ENCODE data around the gene CRHR1.

The CRHR1 gene

GRCh38 chr17:45785480-45786193, 1.5 kb downstream of the CRHR1 start:
- CTCF ChIA-PET = interaction anchor here (0.8 kb wide), 1 partner anchor 15 kb away, joined by 3 read pairs; no protein-coding TSS in a partner anchor
- no peak for DNase-seq (ENCODE audit: low read depth, low spot score)

GRCh38 chr17:45786349-45786748, 2.2 kb downstream of the CRHR1 start:
- DNase-seq (ENCODE audit: low read depth, low spot score) = no peak
- ChIA-PET POLR2A (no interaction called here), CTCF (no interaction called here)
- no peak overlapping the region for H3K4me3 ChIP-seq (ENCODE audit: low read depth, low read length)
- no peak for TF ChIP-seq CTCF (IDR thresholded peaks at IDR 0.05; ENCODE audit: insufficient read depth, low read length, missing control alignments)

More at GRCh38 chr17:45785480-45786193, 1.5 kb downstream of the CRHR1 start:
- POLR2A ChIA-PET = no interaction called here
- no peak overlapping the region for H3K4me3 ChIP-seq (ENCODE audit: low read depth, low read length)
- no peak for TF ChIP-seq CTCF (IDR thresholded peaks at IDR 0.05; ENCODE audit: insufficient read depth, low read length, missing control alignments)

- CTCF ChIA-PET = no interaction called here
- no peak overlapping the region for H3K4me3 ChIP-seq (ENCODE audit: low read depth, low read length)
- no peak for TF ChIP-seq CTCF (IDR thresholded peaks at IDR 0.05; ENCODE audit: insufficient read depth, low read length, missing control alignments)
- POLR2A ChIA-PET = no interaction called here
- no peak for DNase-seq (ENCODE audit: low read depth, low spot score)
Measured at GRCh38 chr17:45787044-45787443, 2.9 kb downstream of the CRHR1 start.

GRCh38 chr17:45787656-45788055, 3.5 kb downstream of the CRHR1 start:
- ChIA-PET CTCF (no interaction called here), POLR2A (no interaction called here)
- no peak for DNase-seq (ENCODE audit: low read depth, low spot score)
- TF ChIP-seq CTCF (IDR thresholded peaks at IDR 0.05; ENCODE audit: insufficient read depth, low read length, missing control alignments) = no peak
- no peak overlapping the region for H3K4me3 ChIP-seq (ENCODE audit: low read depth, low read length)

GRCh38 chr17:45788057-45788456, 3.9 kb downstream of the CRHR1 start:
- DNase-seq (ENCODE audit: low read depth, low spot score) = no peak
- ChIA-PET CTCF (no interaction called here), POLR2A (no interaction called here)
- no peak for TF ChIP-seq CTCF (IDR thresholded peaks at IDR 0.05; ENCODE audit: insufficient read depth, low read length, missing control alignments)
- H3K4me3 ChIP-seq (ENCODE audit: low read depth, low read length) = no peak overlapping the region

- no peak for DNase-seq (ENCODE audit: low read depth, low spot score)
- no peak for TF ChIP-seq CTCF (IDR thresholded peaks at IDR 0.05; ENCODE audit: insufficient read depth, low read length, missing control alignments)
- H3K4me3 ChIP-seq (ENCODE audit: low read depth, low read length) = no peak overlapping the region
- ChIA-PET CTCF (interaction anchor here (0.9 kb wide), 1 partner anchor 70 kb away, joined by 3 read pairs; no protein-coding TSS in a partner anchor), POLR2A (no interaction called here)
Measured at GRCh38 chr17:45789874-45790273, 5.8 kb downstream of the CRHR1 start.
